Fibroblast of pulmonary artery (primary cell): ENCODE results near the gene GMCL2.

Source experiments
- DNase-seq: peaks from one replicate; pipeline ENCODE4 v3.0.0-alpha.2; 2010; ENCODE audit warnings: low read depth
- H3K4me3 ChIP-seq: replicated peaks from 2 replicates; pipeline ENCODE4 v1.5.1; 2011; ENCODE audit warnings: low read depth, mild to moderate bottlenecking, control low read depth, low read length, moderate library complexity
- CTCF ChIP-seq: IDR thresholded peaks from 2 replicates; pipeline ENCODE4 v1.5.1; 2011; ENCODE audit warnings: mild to moderate bottlenecking, control low read depth, low read length, inconsistent platforms; ENCODE audit errors: missing control alignments

GMCL2 gene

DNA sequence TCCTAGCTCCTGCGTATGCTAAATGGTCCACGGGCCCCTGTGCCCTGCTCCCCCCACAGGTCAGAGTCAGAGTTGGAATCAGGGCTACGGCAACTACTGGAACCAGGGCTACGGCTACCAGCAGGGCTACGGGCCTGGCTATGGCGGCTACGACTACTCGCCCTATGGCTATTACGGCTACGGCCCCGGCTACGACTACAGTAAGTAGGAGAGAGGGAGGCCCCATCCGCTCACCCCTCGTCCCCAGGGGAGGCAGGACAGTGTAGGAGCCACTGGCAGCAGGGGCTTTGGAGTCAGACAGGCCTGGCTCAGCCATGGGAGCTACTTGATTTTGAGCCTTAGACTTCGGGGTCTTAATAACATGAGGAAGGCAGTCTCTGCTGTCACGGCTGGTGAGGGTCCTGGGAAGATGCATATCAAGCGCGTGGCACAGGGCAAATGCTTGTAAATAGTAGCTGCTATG lies 22.9 kb upstream of the GMCL2 start:
- no peak for TF ChIP-seq CTCF

GRCh38 chr5:178209334-178210072 lies 22.3 kb upstream of the GMCL2 start:
- no peak overlapping the region for H3K4me3 ChIP-seq
- no peak for DNase-seq
- no peak for TF ChIP-seq CTCF

More for the DNA sequence above, 22.9 kb upstream of the GMCL2 start:
- H3K4me3 ChIP-seq: no peak overlapping the region
- DNase-seq: no peak

GRCh38 chr5:178208540-178209227 lies 21.5 kb upstream of the GMCL2 start:
- TF ChIP-seq CTCF: peak; percentile 25
- H3K4me3 ChIP-seq: no peak overlapping the region
- DNase-seq: no peak

DNA sequence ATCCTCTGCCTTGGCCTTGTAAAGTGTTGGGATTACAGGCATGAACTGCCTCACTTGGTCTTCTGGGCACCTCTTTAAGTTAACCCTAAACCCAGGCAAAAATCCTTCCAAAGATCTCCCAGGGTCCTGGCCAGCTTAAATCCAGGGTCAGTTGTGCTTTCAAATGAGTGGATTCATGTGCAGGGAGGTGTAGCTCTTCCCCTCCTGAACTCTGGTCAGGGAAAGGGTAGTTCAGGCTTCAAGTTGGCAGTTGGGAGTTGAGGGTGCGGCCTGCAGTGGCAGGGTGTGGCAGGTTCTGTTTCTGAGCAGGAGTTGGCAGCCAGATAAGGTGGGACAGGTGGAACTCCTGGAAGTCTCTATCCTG lies 20.7 kb upstream of the GMCL2 start:
- H3K4me3 ChIP-seq: no peak overlapping the region

GRCh38 chr5:178207183-178207916 lies 20.2 kb upstream of the GMCL2 start:
- DNase-seq: peak; percentile 83
- TF ChIP-seq CTCF: no peak
- no peak overlapping the region for H3K4me3 ChIP-seq

More for the DNA sequence above, 20.7 kb upstream of the GMCL2 start:
- DNase-seq: no peak
- TF ChIP-seq CTCF: no peak

- no peak for TF ChIP-seq CTCF
- DNase-seq: no peak
- peak overlapping the region; percentile 80 for H3K4me3 ChIP-seq
Observed at GRCh38 chr5:178206166-178207101, 19.3 kb upstream of the GMCL2 start.
